Measurements from ENCODE around the gene PCDHAC1.

DNA sequence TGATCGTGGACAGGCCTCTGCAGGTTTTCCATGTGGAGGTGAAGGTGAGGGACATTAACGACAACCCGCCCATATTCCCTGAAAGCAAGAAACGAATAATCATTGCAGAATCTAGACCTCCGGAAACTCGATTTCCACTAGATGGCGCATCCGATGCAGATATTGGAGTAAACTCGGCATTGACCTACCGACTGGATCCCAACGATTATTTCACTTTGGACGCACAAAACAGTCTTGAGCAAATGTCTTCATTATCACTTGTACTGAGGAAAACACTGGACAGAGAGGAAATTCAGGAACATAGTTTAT lies 43.6 kb upstream of the PCDHAC1 start:
- TF ChIP-seq, protein P1, sequence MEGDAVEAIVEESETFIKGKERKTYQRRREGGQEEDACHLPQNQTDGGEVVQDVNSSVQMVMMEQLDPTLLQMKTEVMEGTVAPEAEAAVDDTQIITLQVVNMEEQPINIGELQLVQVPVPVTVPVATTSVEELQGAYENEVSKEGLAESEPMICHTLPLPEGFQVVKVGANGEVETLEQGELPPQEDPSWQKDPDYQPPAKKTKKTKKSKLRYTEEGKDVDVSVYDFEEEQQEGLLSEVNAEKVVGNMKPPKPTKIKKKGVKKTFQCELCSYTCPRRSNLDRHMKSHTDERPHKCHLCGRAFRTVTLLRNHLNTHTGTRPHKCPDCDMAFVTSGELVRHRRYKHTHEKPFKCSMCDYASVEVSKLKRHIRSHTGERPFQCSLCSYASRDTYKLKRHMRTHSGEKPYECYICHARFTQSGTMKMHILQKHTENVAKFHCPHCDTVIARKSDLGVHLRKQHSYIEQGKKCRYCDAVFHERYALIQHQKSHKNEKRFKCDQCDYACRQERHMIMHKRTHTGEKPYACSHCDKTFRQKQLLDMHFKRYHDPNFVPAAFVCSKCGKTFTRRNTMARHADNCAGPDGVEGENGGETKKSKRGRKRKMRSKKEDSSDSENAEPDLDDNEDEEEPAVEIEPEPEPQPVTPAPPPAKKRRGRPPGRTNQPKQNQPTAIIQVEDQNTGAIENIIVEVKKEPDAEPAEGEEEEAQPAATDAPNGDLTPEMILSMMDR (IDR thresholded peaks at IDR 0.05): peak; percentile 54
- no peak for TF ChIP-seq EZH2 (IDR thresholded peaks at IDR 0.05)

All from neural progenitor cell (in vitro differentiated cells).